Stimulated activated CD8-positive, alpha-beta memory T cell treated with anti-CD3 and anti-CD28 coated beads, Interleukin-4, amount 100 ng/mL, for 4 hours (primary cell): ENCODE measurements around the gene EYA2.

Experiments
- DNase-seq, 2 donors: peaks; one replicate each; pipeline ENCODE4 v3.0.0-alpha.2; 2020; ENCODE audit warnings: low read depth in 2 of 2, low spot score in 1 of 2

The EYA2 gene

DNA sequence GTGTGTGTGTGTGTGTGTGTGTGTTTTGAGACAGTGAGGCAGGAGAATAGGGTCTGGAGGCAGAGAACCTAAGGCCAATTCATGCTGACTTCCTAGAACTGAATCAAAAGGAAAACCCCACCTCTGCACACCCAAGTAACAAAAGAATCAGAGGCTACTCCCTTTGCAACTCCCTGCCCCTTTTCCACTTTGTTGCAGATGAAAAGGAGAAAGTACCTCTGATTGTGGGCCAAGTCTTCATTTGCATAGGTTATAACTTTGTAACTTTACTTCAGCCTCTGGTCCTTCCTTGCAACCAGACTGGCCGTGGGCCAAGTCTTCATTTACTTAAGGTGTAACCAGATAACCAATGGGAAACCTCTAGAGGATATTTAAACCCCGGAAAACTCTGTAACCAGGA lies 168.8 kb downstream of the EYA2 start:
- no peak for DNase-seq

DNA sequence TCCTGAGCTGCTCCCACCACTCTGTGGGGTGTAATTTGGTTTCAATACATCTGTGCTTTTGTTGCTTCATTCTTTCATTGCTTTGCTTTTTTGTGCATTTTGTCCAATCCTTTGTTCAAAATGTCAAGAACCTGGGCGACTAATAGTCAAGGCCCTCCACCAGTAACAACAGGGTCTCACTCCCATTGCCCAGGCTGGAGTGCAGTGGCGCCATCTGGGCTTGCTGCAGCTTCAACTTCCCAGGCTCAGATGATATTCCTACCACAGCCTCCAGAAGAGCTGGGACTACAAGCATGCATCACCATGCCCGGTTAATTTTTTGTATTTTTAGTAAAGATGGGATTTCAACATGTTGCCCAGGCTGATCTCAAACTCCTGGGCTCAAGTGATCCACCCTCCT lies 169.2 kb downstream of the EYA2 start:
- no peak for DNase-seq

DNA sequence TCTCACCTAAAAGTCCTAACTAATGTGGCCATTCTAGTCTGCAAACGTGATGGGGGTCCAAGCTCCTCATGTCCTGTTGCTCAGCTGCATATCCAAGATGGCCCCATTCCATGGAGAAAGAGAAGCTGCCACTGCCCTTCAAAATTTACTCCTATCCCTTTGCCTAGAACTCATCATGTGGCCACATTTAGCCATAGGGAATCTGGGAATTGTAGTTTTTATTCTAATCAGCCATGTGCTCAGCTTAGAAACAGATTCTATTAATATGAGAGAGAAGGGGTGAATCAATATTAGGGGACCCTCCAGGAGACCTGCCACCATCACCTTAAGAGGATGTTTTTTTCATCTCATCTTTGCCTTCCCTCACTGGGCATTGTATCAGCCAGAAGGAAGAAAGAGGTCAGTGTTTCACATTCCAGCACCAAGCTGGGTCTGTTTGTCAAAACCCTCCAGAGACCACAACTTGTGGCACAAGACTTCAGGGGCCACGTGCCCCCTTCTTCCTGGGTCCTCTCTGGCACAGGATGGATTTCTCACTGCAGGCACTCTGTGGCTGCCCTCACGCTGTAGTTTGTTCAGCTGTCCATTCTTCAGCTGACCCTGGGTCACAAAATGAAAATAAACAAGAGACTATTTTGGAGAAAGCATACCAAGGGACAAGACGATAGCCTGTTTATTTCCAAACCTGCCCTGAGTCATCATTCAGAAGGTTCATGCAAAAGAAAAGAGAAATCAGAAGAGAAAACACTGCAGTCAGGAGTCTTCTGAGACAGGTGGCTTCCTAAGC lies 172.0 kb downstream of the EYA2 start:
- no peak for DNase-seq

DNA sequence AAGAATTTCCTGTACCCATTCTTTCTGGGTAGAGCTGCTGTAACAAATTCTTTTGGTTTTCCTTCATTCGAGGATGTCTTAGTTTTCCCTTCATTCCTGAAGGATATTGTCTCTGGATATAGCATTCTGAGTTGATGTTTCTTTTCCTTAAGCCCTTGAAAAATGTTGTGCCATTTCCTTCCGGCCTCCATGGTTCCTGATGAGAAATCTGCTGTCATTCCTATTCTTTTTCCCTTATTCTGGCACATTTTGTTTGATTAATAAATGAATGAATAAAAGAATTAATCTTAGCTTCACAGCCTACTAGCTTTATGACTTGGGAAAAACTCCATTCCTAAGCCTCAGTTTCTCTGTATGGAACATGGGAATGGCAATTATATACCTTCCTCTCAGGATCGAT lies 173.1 kb downstream of the EYA2 start:
- no peak for DNase-seq

DNA sequence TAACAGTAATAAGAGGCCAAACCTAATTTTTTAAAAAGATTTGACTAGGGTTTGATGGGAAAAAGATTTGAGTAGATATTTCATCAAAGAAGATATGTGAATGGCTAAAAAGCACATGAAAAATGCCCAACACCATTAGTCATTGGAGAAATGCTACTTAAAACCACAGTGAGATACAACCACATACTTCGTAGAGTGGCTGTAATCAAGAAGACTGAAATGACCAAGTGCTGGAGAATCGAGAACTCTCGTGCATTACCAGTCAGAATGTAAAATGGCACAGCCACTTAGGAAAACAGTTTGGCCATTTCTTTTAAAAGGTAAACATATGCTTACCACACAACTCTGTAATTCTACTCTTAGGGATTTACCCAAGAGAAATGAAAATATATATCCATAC lies 175.5 kb downstream of the EYA2 start:
- DNase-seq, result no peak

DNA sequence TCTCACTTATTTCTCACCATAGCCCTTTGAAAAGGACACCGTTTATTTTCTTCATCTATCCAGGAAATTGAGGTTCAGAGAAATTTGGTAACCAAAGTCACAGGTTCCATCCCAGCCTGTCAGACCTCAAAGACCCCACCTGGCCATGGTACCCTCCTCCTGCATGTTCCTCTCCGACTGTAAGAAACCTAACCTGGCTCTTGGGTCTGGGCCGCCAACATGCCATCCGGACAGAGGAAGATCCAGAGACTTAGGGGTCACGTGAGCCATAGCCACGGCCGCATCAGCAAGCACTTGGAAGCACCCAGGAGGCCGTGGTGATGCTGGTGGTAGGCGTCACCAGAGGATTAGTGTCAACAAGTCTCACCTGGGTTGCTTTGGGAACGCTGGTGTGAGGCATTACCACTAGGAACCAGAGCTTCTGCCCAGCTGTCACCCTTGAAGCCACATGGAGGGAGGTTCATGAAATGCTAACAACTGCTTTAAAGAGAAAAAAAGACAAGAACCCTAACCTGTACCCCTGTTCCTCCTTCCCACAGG lies 177.1 kb downstream of the EYA2 start:
- DNase-seq, result no peak

DNA sequence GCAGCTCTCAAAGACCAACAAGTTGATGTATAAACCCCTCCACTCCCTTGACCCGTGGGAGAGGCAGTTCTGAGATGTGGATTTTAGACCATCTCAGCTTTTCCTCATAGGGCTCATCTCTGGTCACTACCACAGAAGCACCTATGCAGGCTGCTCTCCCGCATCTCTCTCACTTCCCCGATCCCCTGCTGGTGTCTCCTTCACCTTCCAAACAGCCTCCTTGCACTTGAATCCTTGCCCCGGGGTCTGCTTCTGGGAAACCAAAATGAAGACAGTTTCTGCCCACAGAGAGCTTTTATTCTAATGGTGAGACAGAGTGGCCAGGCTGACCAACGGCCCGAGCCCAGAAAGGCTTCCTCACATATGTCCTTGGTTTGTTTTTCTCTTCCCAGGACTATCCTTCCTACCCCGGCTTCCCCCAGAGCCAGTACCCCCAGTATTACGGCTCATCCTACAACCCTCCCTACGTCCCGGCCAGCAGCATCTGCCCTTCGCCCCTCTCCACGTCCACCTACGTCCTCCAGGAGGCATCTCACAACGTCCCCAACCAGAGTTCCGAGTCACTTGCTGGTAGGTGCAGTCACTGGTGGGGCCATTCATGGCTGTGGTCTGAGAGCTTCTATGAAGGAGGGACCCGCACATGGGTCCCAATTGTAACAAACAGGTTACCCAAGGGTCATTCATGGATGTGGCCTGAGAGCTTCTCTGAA lies 179.3 kb downstream of the EYA2 start:
- no peak for DNase-seq

DNA sequence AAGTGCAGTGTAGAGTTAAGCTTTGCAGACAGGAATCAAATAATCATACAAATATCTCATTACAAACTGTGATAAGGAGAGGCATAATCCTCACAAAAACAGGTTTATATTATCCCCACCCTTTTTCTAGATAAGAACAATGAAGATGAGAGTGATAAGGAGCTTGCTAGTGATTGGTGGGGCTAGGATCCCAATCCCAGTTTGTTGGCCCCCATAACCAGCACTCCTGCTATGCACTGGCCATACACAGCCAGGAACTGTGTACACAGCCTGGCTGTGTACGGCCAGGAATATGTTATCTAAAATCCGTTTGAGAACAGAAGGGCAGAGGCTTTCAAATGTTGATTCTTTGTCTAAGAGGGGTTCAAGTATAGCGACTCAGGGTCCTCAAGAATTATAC lies 180.6 kb downstream of the EYA2 start:
- no peak for DNase-seq

DNA sequence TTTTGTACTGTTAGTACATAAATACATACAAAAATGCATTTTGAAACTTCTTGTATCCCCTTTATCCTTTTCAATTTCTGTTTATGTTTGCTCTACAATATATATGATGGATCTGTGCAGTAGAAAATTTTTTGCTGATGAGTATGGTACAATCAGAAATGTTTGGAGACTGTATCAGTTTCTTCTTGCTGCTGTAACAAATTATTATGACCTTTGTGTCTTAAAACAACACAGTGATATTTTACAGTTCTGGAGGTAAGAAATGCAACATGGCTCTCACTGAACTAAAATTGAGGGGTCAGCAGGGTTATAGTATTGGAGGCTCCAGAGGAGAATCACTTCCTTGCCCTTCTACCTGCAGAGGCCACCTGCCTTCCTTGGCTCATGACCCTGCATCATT lies 184.4 kb downstream of the EYA2 start:
- no peak for DNase-seq

DNA sequence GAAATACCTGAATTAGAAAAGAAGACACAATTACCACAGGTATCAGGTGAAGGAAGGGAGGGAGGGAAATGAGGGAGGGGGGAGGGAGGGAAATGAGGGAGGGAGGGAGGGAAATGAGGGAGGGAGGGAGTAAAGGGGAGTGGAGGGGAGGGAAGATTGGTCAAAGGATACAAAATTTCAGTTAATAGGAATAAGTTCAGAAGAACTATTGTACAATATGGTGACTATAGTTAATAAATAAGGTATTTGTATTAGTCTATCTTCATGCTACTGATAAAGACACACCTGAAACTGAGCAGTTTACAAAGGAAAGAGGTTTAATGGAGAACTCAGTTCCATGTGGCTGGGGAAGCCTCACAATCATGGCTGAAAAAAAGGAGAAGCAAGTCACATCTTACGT lies 185.7 kb downstream of the EYA2 start:
- no peak for DNase-seq

DNA sequence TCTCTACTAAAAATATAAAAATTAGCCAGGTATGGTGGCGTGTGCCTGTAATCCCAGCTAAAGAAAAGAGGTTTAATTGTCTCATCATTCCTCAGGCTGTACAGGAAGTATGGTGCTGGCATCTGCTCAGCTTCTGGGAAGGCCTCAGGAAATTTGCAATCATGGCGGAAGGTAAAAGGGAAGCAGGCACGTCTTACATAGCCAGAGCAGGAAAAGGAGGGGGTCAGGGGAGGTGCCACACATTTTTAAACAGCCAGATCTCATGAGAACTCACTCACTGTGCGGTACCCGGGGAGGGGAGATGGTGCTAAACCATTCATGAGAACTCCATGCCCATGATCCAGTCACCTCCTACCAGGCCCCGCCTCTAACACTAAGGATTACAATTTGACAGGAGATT lies 191.7 kb downstream of the EYA2 start:
- no peak for DNase-seq

DNA sequence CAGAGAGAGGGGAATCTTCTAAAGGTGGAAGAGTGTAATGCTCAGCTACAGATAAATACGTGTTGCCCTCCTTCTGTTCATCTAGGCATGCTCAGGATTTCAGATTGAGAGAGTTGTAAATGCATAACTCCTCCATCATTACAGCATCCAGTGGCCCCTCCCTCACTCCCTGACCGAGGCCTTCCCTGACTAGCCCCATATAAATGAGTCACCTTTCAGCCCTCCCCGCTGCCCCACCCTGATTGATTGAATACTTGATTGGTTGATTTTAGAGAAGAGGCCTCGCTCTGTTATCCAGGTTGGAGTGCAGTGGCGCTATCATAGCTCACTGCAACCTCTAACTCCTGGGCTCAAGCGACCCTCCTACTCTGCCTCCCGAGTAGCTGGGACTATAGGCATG lies 193.7 kb downstream of the EYA2 start:
- DNase-seq, result no peak

DNA sequence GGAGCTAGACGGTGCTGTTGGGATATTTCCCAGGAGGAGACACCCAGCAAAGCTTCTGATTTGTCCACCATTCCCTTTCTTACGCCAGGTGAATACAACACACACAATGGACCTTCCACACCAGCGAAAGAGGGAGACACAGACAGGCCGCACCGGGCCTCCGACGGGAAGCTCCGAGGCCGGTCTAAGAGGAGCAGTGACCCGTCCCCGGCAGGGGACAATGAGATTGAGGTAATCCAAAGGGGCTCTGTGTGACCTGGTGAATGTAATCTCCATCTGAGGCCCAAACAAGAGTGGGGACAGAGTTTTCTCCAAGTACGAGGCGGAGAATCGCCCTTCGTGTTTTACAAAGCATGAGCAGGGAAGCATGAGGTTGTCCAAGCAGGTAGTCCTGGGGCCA lies 194.5 kb downstream of the EYA2 start:
- no peak for DNase-seq

DNA sequence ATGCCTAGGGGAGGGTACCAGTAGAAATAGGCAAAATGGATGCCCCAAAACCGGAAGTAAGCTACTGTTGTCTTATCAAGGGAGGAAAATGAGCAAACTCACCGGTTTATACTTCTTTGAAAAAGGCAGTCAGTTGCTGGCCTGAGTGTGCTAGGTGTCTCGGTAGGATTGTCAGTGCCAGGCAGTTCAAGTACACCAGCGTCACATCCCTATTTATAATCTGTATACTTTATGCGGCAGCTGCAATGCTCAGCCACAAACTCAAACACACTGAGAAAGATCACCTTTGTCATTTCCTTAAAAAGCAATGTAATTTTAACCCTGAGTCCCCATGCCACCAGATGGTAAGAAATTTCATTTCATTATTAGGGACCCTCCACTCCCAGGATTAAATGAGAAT lies 196.2 kb downstream of the EYA2 start:
- DNase-seq, result no peak

DNA sequence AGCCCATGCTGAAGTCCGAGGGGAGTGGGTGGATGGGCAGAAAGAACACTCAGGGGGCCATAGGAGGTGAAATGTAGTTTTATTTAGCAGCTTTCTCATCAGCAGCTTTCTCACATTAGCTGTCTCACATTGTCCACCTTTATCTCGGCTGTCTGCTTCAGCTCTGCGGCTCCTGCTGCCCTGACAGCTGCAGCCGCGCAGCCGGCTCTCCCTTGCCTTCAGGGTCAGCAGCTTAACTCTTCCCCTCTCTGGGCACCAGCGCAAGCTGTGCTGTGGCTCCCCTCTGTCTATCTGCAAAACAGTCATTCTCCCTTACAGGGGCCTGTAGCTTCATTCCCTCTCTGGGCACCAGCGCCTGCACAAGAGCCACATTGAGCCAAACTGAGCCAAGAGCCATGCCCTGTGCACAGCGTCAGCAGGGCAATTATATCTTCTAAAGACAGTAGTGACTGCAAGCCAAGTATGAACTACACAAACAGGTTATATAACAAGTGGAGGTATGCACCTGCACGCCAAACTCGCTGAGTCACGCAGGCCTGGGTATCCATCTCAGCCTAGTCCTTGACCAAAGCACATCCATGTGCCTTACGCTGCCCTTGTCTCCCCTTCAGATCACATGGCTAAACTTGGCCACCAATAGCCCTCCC lies 198.8 kb downstream of the EYA2 start:
- DNase-seq, result no peak

DNA sequence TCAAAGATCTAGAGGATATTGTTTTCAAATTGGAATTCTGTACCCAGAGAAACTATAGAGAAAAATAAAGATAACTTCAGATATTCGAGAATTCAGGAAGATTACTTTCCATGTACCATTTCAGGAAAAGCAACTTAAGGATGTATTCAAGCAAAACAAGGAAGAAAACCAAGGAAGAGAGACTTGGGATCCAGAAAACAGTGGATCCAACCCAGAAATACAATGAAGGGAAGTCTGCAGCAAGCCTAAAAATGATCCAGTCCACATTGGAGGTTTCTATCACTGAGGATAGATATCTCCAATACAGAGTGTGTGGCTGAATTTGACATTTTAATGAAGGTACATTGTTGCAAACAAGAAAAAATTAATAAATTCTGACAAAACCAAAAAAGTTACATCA lies 201.0 kb downstream of the EYA2 start:
- no peak for DNase-seq

DNA sequence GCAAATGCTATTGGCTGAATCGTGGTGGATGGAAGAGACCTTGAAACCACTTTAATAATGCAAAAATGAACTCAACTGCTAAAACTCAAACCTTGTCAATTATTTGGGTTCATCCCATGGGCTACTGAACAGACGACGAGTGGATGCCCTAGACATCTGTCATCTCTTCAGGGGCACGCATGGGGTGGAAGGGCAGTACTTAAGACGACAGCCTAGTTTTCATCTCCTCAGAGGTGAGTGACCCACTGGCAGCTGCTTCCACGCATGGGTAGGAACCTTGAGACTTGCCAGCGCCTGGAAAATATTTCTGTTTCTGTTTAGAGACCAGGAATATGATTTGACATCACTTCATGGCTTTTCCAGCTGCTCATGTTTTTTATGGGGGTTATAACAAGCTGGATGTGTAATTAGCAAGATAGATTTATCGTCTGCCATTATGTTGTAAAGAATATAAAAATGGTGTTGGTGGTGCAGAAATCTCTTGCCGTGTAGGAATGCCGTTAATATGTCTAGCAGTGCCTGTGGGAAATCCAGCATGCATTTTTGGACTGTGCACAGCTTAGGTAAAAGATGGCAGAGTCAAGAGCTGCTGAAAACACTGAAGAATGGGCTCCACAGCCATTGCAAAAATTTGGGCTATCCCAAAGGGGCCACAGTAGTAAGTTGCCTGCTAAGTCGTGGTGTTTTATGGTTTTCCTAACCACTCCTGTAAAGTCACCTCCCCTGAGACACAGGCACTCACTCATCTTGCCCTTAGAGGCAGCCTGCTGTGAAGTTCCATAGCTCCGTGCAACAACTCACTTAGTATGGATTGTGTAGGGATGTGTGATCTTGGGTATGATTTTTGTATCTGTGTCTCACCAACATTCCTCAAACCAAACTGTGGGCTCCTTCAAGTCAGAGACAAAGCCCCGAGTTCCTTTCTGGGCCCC lies 203.3 kb downstream of the EYA2 start:
- no peak for DNase-seq

DNA sequence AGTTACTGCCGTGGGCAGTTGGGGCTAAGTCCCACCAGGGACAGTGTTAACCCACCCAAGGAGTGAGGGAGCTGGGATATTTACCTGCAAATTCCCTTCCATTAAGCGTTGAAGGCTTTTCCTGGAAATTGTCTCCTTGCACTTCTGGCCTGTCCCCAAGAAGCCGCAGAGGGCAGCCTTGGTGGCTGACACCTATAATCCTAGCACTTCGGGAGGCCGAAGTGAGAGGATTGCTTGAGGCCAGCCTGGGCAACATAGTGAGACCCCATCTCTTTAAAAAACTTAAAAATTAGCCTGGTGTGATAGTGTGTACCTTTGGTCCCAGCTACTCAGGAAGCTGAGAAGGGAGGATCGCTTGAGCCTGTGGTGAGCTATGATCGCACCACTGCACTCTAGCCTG lies 204.4 kb downstream of the EYA2 start:
- no peak for DNase-seq

DNA sequence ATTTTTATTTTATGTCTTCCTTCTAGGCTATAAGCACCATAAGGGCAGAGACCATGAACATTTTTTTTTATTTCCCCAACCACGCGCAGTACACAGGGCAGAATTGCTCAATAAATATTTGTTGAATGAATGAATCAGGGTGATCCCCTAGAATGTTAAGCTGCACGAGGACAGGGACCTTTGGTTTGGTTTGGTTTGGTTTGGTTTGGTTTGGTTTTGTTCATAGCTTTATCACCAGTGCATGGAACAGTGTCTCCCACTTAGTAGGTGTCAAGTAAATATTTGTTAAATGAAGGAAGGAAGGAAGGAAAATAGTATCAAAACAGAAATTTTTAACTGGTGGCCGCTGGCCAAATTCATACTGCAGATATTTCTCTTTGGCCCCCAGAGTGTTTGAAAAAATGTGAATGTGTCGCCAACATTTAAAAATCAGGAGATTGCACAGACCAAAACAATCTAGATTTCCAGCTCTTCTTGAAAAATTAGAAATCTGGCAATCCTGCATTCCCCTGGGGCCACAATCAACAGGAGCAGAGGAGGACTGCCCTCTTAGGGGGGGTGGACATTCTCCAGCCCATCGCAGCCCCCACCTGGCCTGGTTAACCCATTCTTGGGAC lies 205.3 kb downstream of the EYA2 start:
- DNase-seq, result no peak

DNA sequence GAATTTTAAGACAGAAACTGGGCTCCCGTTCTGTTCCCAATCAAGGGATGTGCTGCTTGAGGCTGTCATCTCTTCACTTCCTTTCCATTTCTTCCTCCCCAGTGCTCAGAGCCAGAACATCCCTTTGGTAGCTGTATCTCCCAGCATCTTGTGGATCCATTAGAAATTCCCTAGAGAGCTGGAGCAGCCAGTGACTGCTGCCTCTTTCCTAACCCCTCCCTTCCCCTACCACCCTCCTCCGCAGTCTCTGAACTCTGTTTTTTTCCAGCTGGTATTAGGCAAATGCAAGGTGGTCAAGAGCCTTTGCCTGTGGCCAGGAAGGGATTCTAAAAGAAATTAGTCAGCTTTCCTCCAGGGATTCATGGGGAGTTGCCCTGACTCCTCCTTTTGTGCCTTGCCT lies 208.0 kb downstream of the EYA2 start:
- DNase-seq, result no peak

DNA sequence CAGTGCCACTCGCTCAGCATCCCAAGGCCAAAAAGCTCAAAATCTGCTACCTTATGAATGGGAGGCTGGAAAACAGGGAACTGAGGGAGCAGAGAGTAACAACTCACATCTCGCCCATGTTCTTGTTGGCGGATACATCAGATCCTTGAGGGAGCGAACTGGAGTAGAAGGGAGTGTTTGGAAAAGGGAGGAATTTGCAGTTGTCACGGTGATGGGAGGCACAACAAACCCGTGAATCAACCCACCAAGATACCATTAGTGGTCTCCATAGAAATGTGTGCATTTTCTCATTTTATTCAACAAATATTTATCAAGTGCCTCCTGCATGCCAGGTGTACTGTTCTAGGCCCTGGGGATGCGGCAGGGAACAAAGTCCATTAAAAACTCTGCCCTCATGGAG lies 212.1 kb downstream of the EYA2 start:
- no peak for DNase-seq
